Adipocyte (in vitro differentiated cells): Measurements from ENCODE around the gene MSI2.
"Not testable (repeated sequence)": the region's sequence is repeated elsewhere in the genome, so short reads cannot be mapped to it uniquely, and the experiment has no call there.

Experiments used
- DNase-seq: peaks from one replicate; pipeline ENCODE4 v3.0.0-alpha.2; 2015; ENCODE audit warnings: low read depth
- H3K27me3 ChIP-seq: replicated peaks from 2 replicates; pipeline ENCODE4 v1.7.0; 2013; ENCODE audit warnings: mild to moderate bottlenecking, low read length, moderate library complexity; ENCODE audit not compliant: control insufficient read depth, insufficient read depth
- H3K36me3 ChIP-seq: 2 replicates; pipeline ENCODE4 v1.7.0; 2013; ENCODE audit warnings: low read length, mild to moderate bottlenecking, moderate library complexity; ENCODE audit not compliant: control insufficient read depth, insufficient read depth, severe bottlenecking
- H3K4me1 ChIP-seq: 2 replicates; pipeline ENCODE4 v1.7.0; 2013; ENCODE audit warnings: mild to moderate bottlenecking, low read length, moderate library complexity; ENCODE audit not compliant: control insufficient read depth, insufficient read depth
- H3K4me3 ChIP-seq: 2 replicates; pipeline ENCODE4 v1.7.0; 2013; ENCODE audit warnings: mild to moderate bottlenecking, low read length, moderate library complexity
- H3K9ac ChIP-seq: 2 replicates; pipeline ENCODE4 v1.7.0; 2013; ENCODE audit warnings: mild to moderate bottlenecking, low read length, moderate library complexity
- H3K9me3 ChIP-seq: 2 replicates; pipeline ENCODE4 v1.7.0; 2013; ENCODE audit warnings: mild to moderate bottlenecking, low read length, moderate library complexity; ENCODE audit not compliant: control insufficient read depth

The MSI2 gene

DNA sequence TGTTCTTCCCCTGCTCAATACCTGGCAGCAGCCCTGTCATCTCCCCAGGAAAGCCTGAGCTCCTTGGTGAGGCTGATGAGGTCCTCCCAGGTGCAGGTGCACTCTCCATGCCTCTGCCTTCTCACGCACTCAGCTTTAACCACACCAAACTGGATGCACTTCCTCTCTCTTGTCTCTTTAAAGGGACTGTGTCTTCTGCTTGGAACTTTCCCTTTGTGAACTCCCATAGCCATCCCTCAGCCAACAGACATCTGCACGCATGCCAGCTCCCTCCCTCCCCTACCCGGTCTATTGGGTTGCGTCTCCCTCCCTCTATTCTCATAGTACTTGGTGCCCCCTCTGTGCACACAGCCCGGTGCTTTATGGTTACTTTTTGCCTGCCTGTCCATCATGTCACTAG is 231.2 kb downstream of the MSI2 start:
- Histone ChIP-seq H3K9me3 (no peaks in the 10 kb centered on the region), H3K9ac (no peak overlapping the region), H3K36me3 (no peaks in the 10 kb centered on the region), H3K27me3 (peaks cover 62% of the 10 kb centered on the region), H3K4me1 (no peaks in the 10 kb centered on the region), H3K4me3 (no peak overlapping the region)
- no peak for DNase-seq

DNA sequence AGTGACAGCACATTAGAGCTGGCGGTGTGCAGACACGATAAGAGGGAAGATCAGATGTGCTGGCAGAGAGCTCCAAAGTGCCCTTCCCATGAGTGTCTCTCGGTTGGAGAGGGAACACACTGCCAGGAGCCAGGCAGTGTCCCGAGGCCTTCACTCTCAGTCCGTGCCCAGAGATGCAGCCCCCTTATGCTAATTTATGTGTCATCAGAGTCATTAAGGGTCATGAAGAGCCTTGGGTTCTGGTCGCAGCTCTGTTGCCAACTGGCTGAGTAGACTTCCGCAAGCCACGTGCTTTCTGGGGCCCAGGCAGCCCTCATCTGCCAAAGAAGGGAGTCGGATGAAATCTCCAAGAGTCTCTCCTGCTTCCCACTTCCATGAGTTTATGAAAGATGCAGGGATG is 232.5 kb downstream of the MSI2 start:
- Histone ChIP-seq H3K9ac (no peak overlapping the region), H3K27me3 (peaks cover 69% of the 10 kb centered on the region), H3K36me3 (no peaks in the 10 kb centered on the region), H3K9me3 (no peaks in the 10 kb centered on the region), H3K4me3 (no peak overlapping the region), H3K4me1 (no peaks in the 10 kb centered on the region)
- no peak for DNase-seq

- Histone ChIP-seq H3K27me3 (peaks cover 70% of the 10 kb centered on the region), H3K4me3 (no peak overlapping the region), H3K9ac (no peak overlapping the region), H3K9me3 (no peaks in the 10 kb centered on the region), H3K36me3 (no peaks in the 10 kb centered on the region), H3K4me1 (no peaks in the 10 kb centered on the region)
- no peak for DNase-seq
These were observed 233.0 kb downstream of the MSI2 start for GRCh38 chr17:57489321-57489720.

DNA sequence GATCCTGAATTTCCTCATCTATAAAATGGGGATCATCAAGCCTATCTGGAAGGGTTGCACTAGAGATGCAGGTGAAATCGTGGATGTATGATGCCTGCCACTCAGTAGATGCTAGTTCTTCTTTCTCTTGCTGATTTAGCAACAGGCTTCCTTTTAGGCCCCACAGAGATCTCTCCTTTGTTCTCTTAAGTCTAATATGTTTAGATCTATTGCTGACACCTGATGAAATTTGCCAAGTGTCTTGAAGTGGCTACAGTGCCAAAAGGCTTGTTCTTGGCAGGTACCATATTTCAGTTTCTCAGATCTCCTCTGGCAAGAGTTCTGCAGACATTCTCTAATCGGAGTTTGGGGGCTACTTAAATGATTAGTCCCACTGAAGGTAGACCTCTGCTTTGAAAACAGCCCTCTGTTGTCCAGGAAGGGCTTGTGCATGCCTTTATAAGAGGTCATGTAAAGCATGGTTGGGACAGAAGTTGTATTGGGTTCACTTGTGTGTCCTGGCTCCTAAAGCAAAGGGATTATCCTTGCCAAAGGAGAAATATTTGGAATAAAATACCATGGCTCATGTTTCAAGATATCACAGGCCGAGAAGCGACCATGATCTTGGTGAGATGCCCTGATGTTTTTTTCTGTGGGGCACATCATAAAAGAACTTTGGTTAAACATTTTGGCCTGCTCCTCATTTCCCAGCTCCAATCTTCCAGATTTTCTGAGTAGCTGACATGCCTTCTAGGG is 234.0 kb downstream of the MSI2 start:
- DNase-seq, result no peak
- no peaks in the 10 kb centered on the region for H3K4me1 ChIP-seq
- no peak overlapping the region for H3K4me3 ChIP-seq
- peaks cover 64% of the 10 kb centered on the region for H3K27me3 ChIP-seq
- H3K36me3 ChIP-seq, result no peaks in the 10 kb centered on the region
- no peak overlapping the region for H3K9ac ChIP-seq
- H3K9me3 ChIP-seq, result no peaks in the 10 kb centered on the region

DNA sequence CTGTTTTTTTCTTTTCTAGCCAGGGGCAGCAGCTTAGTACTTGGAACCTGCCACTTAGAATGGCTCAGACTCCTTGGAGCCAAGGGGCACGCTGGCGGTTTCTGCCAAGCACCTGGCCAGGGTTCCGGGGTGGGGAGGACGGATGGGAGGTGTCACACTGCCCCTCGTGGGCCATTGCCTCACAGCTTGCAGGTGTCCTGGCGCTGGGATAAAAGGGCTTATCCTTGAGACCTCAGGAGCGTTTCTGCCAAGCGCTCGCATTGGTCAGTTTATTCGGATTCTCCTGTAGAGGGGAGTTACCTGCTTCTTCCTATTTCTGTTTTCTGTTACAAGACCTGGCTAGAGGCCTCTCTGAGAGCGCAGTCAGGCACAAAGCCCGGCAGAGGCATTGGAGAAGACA is 234.6 kb downstream of the MSI2 start:
- Histone ChIP-seq H3K4me3 (no peak overlapping the region), H3K9me3 (no peaks in the 10 kb centered on the region), H3K9ac (no peak overlapping the region), H3K4me1 (no peaks in the 10 kb centered on the region), H3K27me3 (peaks cover 59% of the 10 kb centered on the region), H3K36me3 (no peaks in the 10 kb centered on the region)
- no peak for DNase-seq

DNA sequence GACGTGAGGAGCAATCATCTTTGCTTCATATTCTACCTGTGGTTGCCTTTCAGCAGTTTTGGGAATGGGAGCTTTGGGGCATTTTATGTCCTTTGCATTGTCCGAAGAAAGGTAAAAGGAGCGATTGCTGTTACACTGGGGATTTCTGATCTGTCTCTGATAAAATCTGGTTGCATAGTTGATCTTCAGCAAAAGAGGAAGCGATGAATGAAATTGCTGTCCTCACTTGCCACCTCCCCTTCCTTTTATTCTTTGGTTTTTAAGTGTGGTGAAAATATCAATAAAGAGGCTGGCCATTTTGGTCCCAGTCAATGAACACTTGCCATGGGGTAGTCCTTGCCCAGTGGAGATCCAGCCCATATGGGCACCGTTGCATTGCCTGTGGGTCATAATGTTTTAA is 236.8 kb downstream of the MSI2 start:
- no peak overlapping the region for H3K9ac ChIP-seq
- no peak for DNase-seq
- H3K4me3 ChIP-seq, result no peak overlapping the region
- peaks cover 43% of the 10 kb centered on the region for H3K27me3 ChIP-seq
- no peaks in the 10 kb centered on the region for H3K4me1 ChIP-seq
- H3K9me3 ChIP-seq, result no peaks in the 10 kb centered on the region
- no peaks in the 10 kb centered on the region for H3K36me3 ChIP-seq

DNA sequence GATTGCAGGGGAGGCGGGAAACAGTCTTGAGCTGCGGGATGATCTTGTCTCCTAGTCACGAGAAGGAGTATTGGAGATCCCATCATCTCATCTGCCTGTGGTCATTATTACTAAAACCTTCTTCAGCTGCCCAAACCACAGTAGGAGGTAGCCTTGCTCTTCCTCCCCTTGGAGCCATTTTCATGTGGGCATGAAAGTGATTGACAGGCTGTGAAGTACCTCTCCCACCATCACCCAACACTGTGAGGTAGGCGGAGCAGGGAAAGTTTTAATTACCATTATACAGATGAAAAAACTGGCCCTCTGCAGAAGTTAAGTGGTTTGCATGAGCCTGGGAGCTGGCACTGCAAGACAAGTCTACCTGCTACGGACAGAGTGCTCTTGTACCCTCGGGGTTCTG is 237.3 kb downstream of the MSI2 start:
- Histone ChIP-seq H3K9me3 (no peaks in the 10 kb centered on the region), H3K27me3 (peaks cover 42% of the 10 kb centered on the region), H3K4me1 (no peaks in the 10 kb centered on the region), H3K36me3 (no peaks in the 10 kb centered on the region), H3K9ac (no peak overlapping the region), H3K4me3 (no peak overlapping the region)
- no peak for DNase-seq

GRCh38 chr17:57494443-57494842 is 238.1 kb downstream of the MSI2 start:
- H3K36me3 ChIP-seq, result no peaks in the 10 kb centered on the region
- no peak overlapping the region for H3K4me3 ChIP-seq
- H3K4me1 ChIP-seq, result no peaks in the 10 kb centered on the region
- no peak overlapping the region for H3K9ac ChIP-seq
- H3K9me3 ChIP-seq, result no peaks in the 10 kb centered on the region
- H3K27me3 ChIP-seq, result peaks cover 40% of the 10 kb centered on the region
- no peak for DNase-seq

GRCh38 chr17:57495771-57496170 is 239.4 kb downstream of the MSI2 start:
- H3K4me3 ChIP-seq, result no peak overlapping the region
- no peaks in the 10 kb centered on the region for H3K4me1 ChIP-seq
- no peak overlapping the region for H3K9ac ChIP-seq
- H3K36me3 ChIP-seq, result no peaks in the 10 kb centered on the region
- H3K9me3 ChIP-seq, result no peaks in the 10 kb centered on the region
- DNase-seq, result no peak
- H3K27me3 ChIP-seq, result peaks cover 36% of the 10 kb centered on the region

DNA sequence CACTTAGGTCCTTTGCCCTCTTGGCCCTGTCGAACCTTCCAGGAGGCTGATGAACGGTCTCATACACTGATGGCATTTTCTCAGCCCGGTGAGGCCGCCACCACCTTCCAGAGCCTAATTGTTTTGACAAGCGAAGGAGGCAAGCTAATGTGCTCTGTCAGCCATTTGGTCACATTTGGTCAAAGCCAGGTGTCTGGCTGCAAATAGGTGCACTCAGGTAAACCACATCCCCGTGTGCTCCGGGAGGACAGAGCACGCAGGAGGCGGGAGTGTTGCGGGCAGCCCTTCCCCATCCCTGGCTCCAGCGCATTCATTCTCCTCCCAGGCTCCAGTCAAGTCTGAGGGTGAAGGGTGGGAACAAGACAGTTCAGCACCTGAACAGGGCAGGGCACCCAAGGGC is 240.1 kb downstream of the MSI2 start:
- H3K4me1 ChIP-seq, result no peaks in the 10 kb centered on the region
- no peak overlapping the region for H3K4me3 ChIP-seq

GRCh38 chr17:57498443-57498842 is 242.1 kb downstream of the MSI2 start:
- no peak for DNase-seq
- Histone ChIP-seq H3K36me3 (no peaks in the 10 kb centered on the region), H3K9ac (no peak overlapping the region), H3K9me3 (no peaks in the 10 kb centered on the region), H3K27me3 (peaks cover 16% of the 10 kb centered on the region), H3K4me3 (no peak overlapping the region), H3K4me1 (no peaks in the 10 kb centered on the region)

More for the DNA sequence above, 240.1 kb downstream of the MSI2 start:
- H3K27me3 ChIP-seq, result peaks cover 32% of the 10 kb centered on the region
- H3K36me3 ChIP-seq, result no peaks in the 10 kb centered on the region
- DNase-seq, result no peak
- H3K9me3 ChIP-seq, result no peaks in the 10 kb centered on the region
- H3K9ac ChIP-seq, result no peak overlapping the region

DNA sequence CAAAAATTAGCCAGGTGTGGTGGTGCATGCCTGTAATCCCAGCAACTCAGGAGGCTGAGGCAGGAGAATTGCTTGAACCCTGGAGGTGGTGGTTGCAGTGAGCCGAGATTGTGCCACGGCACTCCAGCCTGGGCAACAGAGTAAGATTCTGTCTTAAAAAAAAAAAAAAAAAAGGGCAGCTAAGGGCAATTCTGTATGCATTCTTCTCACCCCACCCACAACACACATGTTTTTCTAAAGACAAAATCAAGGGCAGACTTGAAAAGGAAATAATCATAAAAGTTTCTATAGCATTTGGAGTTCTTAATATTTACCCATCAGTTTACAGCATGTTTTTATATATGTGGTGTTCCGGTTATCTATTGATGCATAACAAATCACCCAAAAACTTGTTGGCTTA is 242.9 kb downstream of the MSI2 start:
- peaks cover 11% of the 10 kb centered on the region for H3K27me3 ChIP-seq
- not testable (repeated sequence) for DNase-seq

More for the DNA sequence above, 242.9 kb downstream of the MSI2 start:
- not testable (repeated sequence) for H3K9me3 ChIP-seq, H3K9ac ChIP-seq, H3K4me3 ChIP-seq, H3K36me3 ChIP-seq, H3K4me1 ChIP-seq
